GM21360 (cell line): Measurements from ENCODE around the gene CEBPZ.
"Not testable (repeated sequence)": the region's sequence is repeated elsewhere in the genome, so short reads cannot be mapped to it uniquely, and the experiment has no call there.

ENCODE experiments used
- ATAC-seq: cut with Tn5 transposase; IDR thresholded peaks from one replicate; pipeline ENCODE4 v1.9.1; 2021; ENCODE audit warnings: mild to moderate bottlenecking, moderate library complexity; ENCODE audit not compliant: unreplicated experiment

CEBPZ gene

GRCh38 chr2:37231241-37232130 lies at the start of gene CEBPZ, which contains the start of gene NDUFAF7:
Gene CEBPZ, minus strand, starts transcription at chr2:37231596. Its CDS starts 29 bp downstream, at chr2:37231567.
Gene NDUFAF7, plus strand, starts transcription at chr2:37231658. Its CDS starts 48 bp downstream, at chr2:37231706.
- peak; percentile 89 for ATAC-seq

GRCh38 chr2:37276291-37276690 lies 44.9 kb upstream of the CEBPZ start:
- ATAC-seq: no peak

GRCh38 chr2:37274359-37274965 lies 43.1 kb upstream of the CEBPZ start:
- no peak for ATAC-seq

GRCh38 chr2:37271376-37272067 lies 40.1 kb upstream of the CEBPZ start:
- ATAC-seq: no peak

- no peak for ATAC-seq
These were observed 36.7 kb upstream of the CEBPZ start for GRCh38 chr2:37268111-37268510.

- no peak for ATAC-seq
These were observed 36.3 kb upstream of the CEBPZ start for GRCh38 chr2:37267685-37268084.

GRCh38 chr2:37263839-37264238 lies 32.4 kb upstream of the CEBPZ start:
- ATAC-seq: no peak

GRCh38 chr2:37262522-37262921 lies 31.1 kb upstream of the CEBPZ start:
- ATAC-seq: no peak

- ATAC-seq: no peak
These were observed 19.7 kb upstream of the CEBPZ start for GRCh38 chr2:37250869-37251740.

GRCh38 chr2:37246205-37246604 lies 14.8 kb upstream of the CEBPZ start:
- no peak for ATAC-seq

- no peak for ATAC-seq
These were observed 13.4 kb upstream of the CEBPZ start for GRCh38 chr2:37244755-37245154.

GRCh38 chr2:37244017-37244416 lies 12.6 kb upstream of the CEBPZ start:
- peak; percentile 92 for ATAC-seq

- ATAC-seq: no peak
These were observed 12.0 kb upstream of the CEBPZ start for GRCh38 chr2:37243435-37243834.

- no peak for ATAC-seq
These were observed 936 bp upstream of the CEBPZ start for GRCh38 chr2:37232131-37232933.

- no peak for ATAC-seq
These were observed 815 bp downstream of the CEBPZ start for GRCh38 chr2:37230581-37230980.

- no peak for ATAC-seq
These were observed 2.6 kb downstream of the CEBPZ start for GRCh38 chr2:37228788-37229187.

- no peak for ATAC-seq
These were observed 4.5 kb downstream of the CEBPZ start for GRCh38 chr2:37226863-37227262.

GRCh38 chr2:37225129-37225528 lies 6.3 kb downstream of the CEBPZ start:
- not testable (repeated sequence) for ATAC-seq

GRCh38 chr2:37224063-37224462 lies 7.3 kb downstream of the CEBPZ start:
- no peak for ATAC-seq

GRCh38 chr2:37223131-37223530 lies 8.3 kb downstream of the CEBPZ start:
- ATAC-seq: no peak
